ENCODE measurements around the gene SLC13A3. TPM values are rescaled to one million over a fixed set of nuclear protein-coding genes. Genes with fewer than 3 reads are reported as not detected.

Gene SLC13A3
- total RNA-seq, 4 donors from 2014 or later, result 1.2 to 3.5 (median 1.9) TPM

DNA sequence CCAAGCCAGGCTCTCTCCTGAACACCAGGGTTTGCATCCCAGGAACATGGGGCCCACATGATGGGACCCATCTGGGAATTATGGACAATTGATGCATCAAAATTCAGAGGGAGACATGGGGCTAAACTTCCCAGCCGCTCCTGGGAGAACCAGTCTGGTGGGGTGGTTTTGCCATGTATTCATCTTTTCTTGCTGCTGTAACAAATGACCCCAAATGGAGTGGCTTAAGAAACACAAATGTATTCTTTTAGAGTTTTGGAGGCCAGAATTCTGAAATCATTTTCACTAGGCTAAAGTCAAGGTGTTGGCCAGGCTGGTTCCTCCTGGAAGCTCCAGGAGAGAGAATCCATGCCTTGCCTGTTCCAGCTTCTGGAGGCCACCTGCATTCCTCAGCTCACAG, 6.5 kb downstream of the SLC13A3 start:
- no peak for ATAC-seq (ENCODE audit: low FRiP score)
- DNase-seq (ENCODE audit: low spot score), result no peak
- TF ChIP-seq, protein P1, sequence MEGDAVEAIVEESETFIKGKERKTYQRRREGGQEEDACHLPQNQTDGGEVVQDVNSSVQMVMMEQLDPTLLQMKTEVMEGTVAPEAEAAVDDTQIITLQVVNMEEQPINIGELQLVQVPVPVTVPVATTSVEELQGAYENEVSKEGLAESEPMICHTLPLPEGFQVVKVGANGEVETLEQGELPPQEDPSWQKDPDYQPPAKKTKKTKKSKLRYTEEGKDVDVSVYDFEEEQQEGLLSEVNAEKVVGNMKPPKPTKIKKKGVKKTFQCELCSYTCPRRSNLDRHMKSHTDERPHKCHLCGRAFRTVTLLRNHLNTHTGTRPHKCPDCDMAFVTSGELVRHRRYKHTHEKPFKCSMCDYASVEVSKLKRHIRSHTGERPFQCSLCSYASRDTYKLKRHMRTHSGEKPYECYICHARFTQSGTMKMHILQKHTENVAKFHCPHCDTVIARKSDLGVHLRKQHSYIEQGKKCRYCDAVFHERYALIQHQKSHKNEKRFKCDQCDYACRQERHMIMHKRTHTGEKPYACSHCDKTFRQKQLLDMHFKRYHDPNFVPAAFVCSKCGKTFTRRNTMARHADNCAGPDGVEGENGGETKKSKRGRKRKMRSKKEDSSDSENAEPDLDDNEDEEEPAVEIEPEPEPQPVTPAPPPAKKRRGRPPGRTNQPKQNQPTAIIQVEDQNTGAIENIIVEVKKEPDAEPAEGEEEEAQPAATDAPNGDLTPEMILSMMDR (IDR thresholded peaks at IDR 0.05), result no peak

DNA sequence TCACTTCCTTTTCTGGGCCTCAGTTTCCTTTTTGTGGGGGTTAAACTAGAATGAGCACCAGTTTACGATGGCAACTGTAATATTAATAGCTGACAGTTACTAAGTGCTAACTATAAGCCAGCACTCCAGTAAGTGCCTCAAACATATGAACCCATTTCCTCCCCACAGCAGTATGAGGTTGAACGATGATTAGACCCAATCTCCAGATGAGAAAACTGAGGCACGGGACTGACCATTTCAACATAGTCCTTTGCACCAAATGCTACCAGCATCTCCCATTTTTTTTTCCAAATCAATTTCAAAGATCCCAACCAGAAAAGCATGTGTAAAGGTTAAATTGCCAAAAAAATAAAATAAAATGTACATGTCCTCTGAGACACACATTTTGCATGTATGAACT, 7.1 kb downstream of the SLC13A3 start:
- TF ChIP-seq, protein P1 (IDR thresholded peaks at IDR 0.05), result no peak
- DNase-seq (ENCODE audit: low spot score) (no peak), ATAC-seq (ENCODE audit: low FRiP score) (no peak)

DNA sequence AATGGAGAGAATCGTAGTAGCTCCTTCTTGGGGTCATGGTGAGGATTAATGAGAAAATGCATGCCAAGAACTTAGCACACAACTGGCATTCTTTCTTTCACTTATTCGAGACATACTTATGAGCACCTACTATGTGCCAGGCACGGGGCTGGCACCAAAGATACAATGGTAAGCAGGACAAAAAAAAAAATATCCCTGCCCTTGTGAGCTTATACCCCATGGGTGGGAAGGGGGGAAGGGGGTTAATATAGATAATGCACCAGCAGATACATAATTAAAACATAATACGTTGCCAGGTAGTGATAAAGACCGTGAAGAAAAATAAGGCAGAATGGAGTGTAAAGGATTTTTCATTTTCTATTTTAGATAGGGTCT, 8.3 kb downstream of the SLC13A3 start:
- DNase-seq (ENCODE audit: low spot score) (no peak), ATAC-seq (ENCODE audit: low FRiP score) (no peak)
- TF ChIP-seq, protein P1 (IDR thresholded peaks at IDR 0.05), result no peak

DNA sequence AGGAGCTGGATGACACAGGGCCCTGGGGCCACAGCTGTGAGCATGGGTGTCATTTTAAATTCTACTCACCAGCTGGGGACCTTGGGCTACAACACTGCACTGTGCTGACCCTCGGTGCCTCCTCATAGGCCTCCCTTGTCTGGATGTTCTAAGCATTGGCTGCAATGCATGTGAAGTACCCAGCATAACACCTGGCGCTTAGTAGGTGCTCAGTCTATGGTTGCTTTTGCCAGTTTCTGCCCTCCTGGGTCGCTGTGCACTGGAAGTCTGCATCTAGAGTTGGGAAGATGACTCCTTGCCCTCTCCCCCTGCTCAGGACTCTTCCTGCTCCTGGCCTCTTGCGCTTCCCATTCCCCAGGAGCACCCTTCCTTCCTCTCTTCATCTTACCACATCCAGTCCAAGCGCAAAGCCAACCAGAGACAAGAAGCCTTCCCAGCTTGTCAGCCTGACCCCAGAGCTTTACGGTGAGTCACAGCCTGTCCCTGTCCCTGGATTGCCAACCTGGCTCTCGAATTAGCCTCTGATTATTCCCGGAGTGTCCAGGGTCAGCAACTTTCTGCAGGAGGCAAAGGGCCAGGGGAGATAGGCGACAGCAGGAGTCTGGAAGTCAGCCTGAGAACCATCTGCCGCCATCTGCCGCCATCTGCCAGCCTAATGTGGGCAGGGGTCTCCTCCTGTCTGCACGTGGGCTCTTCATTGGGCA, 8.8 kb downstream of the SLC13A3 start:
- ATAC-seq (ENCODE audit: low FRiP score) (no peak), DNase-seq (ENCODE audit: low spot score) (no peak)
- TF ChIP-seq, protein P1 (IDR thresholded peaks at IDR 0.05), result no peak

DNA sequence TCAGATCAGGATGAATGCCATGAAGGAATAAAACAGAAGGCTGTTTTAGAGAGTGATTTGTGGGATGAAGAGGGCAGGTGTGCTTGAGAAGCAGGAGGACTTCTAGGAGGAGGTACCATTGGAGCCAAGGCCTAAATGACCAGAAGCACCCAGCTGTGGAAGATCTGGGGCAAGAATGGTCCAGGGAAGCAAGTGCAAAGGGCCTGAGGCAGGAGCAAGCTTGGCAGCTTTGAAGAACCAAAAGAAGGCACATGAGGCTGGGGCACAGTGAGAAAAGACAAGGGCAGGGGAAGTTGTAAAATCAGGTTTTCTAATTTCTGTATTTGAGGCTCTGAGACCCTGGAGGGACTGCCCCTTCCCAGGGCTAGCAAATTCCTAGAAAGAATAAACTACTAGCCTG, 9.8 kb downstream of the SLC13A3 start:
- DNase-seq (ENCODE audit: low spot score), result no peak
- ATAC-seq (ENCODE audit: low FRiP score), result no peak
- TF ChIP-seq, protein P1 (IDR thresholded peaks at IDR 0.05), result no peak

DNA sequence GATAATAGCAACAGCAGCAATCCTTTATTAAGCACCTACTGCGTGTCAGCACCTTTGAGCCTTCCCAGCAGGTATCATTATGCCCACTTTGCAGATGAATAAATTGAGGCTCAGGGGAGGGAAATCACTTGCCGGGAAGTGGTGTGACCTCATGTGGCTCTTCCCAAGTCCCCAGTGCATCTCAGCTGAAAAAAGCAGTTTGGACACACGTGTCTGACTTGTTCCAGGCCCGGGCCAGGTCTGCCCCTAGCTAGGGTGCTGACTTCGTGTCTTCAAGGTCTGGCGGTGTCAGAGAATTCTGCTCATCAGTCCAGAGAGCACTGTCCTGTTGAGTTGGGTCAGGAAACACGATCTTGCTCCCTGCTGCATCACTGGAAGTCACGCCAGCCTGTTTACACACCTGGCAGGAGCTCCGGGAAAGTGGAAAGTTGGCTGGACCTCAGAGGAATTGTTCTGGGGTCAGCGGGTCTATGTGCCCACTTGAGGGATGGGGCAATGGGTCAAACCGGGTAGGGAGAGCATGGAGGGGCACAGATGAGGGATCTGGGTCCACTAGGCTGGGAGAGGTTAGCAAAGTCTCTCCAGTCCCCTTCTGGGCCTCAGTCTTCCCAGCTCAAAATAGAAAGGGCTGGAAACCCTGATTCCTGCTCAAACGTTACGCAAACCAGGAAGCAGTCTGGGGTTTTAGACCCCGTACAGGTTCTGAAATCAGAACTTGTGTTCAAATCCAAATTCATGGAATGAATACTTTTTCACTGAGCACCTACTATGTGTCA, 10.5 kb downstream of the SLC13A3 start:
- ATAC-seq (ENCODE audit: low FRiP score) (no peak), DNase-seq (ENCODE audit: low spot score) (no peak)
- TF ChIP-seq, protein P1 (IDR thresholded peaks at IDR 0.05), result no peak

DNA sequence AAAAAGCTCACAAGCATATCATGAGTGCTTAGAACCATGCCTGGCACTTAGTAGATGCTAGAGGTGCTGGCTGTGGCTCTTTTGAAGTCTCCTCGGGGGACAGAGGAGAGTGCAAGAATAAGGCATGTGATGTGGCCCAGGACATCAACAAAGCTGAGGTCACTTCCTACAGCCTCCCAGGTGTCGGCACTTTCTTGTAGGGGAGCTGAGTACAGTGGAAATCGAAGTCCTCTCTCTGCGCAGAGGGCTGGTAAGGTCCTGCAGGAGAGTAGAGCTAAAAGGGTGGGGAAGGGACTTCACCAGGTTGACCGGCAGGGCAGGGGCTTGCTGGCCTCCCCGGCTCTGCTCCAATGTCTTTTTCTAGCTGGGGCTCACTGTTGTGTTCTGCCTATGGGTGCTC, 11.2 kb downstream of the SLC13A3 start:
- ATAC-seq (ENCODE audit: low FRiP score) (no peak), DNase-seq (ENCODE audit: low spot score) (no peak)
- TF ChIP-seq, protein P1 (IDR thresholded peaks at IDR 0.05), result no peak

Data from omental fat pad (tissue), 4 donors.